SK-N-SH (cell line): ENCODE results near the gene CUBN. TPM values are rescaled to one million over a fixed set of nuclear protein-coding genes. Genes with fewer than 3 reads are reported as not detected.

ENCODE experiments used
- CTCF ChIA-PET: fragments of 300-600, 350-600 bp; formaldehyde crosslinking; extraction: SDS; loops from one replicate; lab custom pipeline; 2021; lab: Yijun Ruan, JAX
- POLR2A ChIA-PET: fragments of 350-600 bp; sonication (Branson Sonifier 250); formaldehyde crosslinking; extraction: SDS; loops from one replicate; lab custom pipeline; 2020; ENCODE audit warnings: antibody characterized with exemption, inconsistent platforms; lab: Yijun Ruan, JAX
- DNase-seq: peaks from one replicate; pipeline ENCODE4 v3.0.0; 2012
- H2AFZ ChIP-seq: fragments of 200-600 bp; sonication (generic); 2 replicates; pipeline ENCODE4 v1.8.1; 2016; ENCODE audit warnings: antibody characterized with exemption, mild to moderate bottlenecking, low read depth
- H3F3A ChIP-seq: fragments of 200-600 bp; sonication (generic); replicated peaks from 2 replicates; pipeline ENCODE3; 2016; ENCODE audit warnings: antibody characterized with exemption, mild to moderate bottlenecking; ENCODE audit not compliant: insufficient read depth
- H3K27ac ChIP-seq, 2 experiments: fragments of 200-500 bp in 1 of 2; fragments of 200-600 bp in 1 of 2; sonication (Bioruptor generic) in 1 of 2; sonication (generic), shearing (Covaris generic) in 1 of 2; 2 replicates each; pipeline versions ENCODE4 v1.5.1 to v1.6.1; 2014 to 2016; ENCODE audit warnings: low read depth in 2 of 2, inconsistent platforms in 1 of 2, low read length in 1 of 2, mild to moderate bottlenecking in 1 of 2, mixed read lengths in 1 of 2
- H3K27me3 ChIP-seq: fragments of 200-600 bp; sonication (generic), shearing (Covaris generic); 2 replicates; pipeline ENCODE4 v1.6.1; 2016; ENCODE audit warnings: mixed run types; ENCODE audit not compliant: insufficient read depth
- H3K36me3 ChIP-seq, 2 experiments: fragments of 200-500 bp in 1 of 2; fragments of 200-600 bp in 1 of 2; sonication (Bioruptor generic) in 1 of 2; sonication (generic) in 1 of 2; replicated peaks in 1 of 2; 2 replicates each; pipeline versions ENCODE3 to v1.5.1; 2014 to 2016; ENCODE audit warnings: low read length in 1 of 2, mild to moderate bottlenecking in 1 of 2; ENCODE audit not compliant: insufficient read depth in 2 of 2, control insufficient read depth in 1 of 2
- H3K4me1 ChIP-seq, 2 experiments: fragments of 200-500 bp in 1 of 2; fragments of 200-600 bp in 1 of 2; sonication (Bioruptor generic) in 1 of 2; sonication (generic), shearing (Covaris generic) in 1 of 2; 2 replicates each; pipeline versions ENCODE4 v1.5.1 to v1.6.1; 2014 to 2016; ENCODE audit warnings: low read depth in 1 of 2, low read length in 1 of 2, mixed run types in 1 of 2; ENCODE audit not compliant: insufficient read depth in 2 of 2, control insufficient read depth in 1 of 2
- H3K4me2 ChIP-seq: fragments of 200-600 bp; sonication (generic), shearing (Covaris generic); 2 replicates; pipeline ENCODE4 v1.6.1; 2017; ENCODE audit warnings: mixed run types
- H3K4me3 ChIP-seq, 2 experiments: fragments of 200-500 bp in 1 of 2; fragments of 200-600 bp in 1 of 2; sonication (Bioruptor generic) in 1 of 2; sonication (generic), shearing (Covaris generic) in 1 of 2; 2 replicates each; pipeline versions ENCODE4 v1.5.1 to v1.8.1; 2014 to 2016; ENCODE audit warnings: low read depth in 2 of 2, inconsistent platforms in 1 of 2, low read length in 1 of 2, mild to moderate bottlenecking in 1 of 2, mixed read lengths in 1 of 2, moderate library complexity in 1 of 2
- H3K79me2 ChIP-seq: fragments of 200-600 bp; sonication (generic); 2 replicates; pipeline ENCODE4 v1.8.1; 2017; ENCODE audit warnings: mild to moderate bottlenecking; ENCODE audit not compliant: insufficient read depth
- H3K9ac ChIP-seq: fragments of 200-600 bp; sonication (generic); 2 replicates; pipeline ENCODE4 v1.6.1; 2017; ENCODE audit warnings: mixed run types
- H3K9me2 ChIP-seq: fragments of 200-600 bp; sonication (generic); 2 replicates; pipeline ENCODE4 v1.6.1; 2017; ENCODE audit warnings: mixed run types
- H3K9me3 ChIP-seq: fragments of 200-600 bp; sonication (generic); 2 replicates; pipeline ENCODE4 v1.6.1; 2017; ENCODE audit warnings: mixed run types, mild to moderate bottlenecking, moderate library complexity
- H4K20me1 ChIP-seq: fragments of 200-600 bp; sonication (generic); 2 replicates; pipeline ENCODE4 v1.6.1; 2017; ENCODE audit warnings: mild to moderate bottlenecking, mixed run types; ENCODE audit not compliant: insufficient read depth
- CHD2 ChIP-seq: fragments of 150-350 bp; IDR thresholded peaks from 2 replicates; pipeline ENCODE4 v1.6.1; 2018; ENCODE audit warnings: low read length; ENCODE audit not compliant: partially characterized antibody
- EZH2phosphoT487 ChIP-seq: fragments of 200-600 bp; sonication (generic); IDR thresholded peaks from 2 replicates; pipeline ENCODE4 v1.6.1; 2017; ENCODE audit warnings: low read depth, mixed run types, mild to moderate bottlenecking, antibody characterized with exemption, moderate library complexity, borderline replicate concordance
- FOXJ3 ChIP-seq: sonication (generic); formaldehyde crosslinking; IDR thresholded peaks from 2 replicates; pipeline ENCODE4 v1.5.1; 2020; ENCODE audit warnings: mild to moderate bottlenecking, missing genetic modification reagents
- FOXM1 ChIP-seq: IDR thresholded peaks from 2 replicates; pipeline ENCODE4 v1.4.0; 2012; ENCODE audit warnings: low read depth, mild to moderate bottlenecking
- GATA2 ChIP-seq: sonication (generic); formaldehyde crosslinking; IDR thresholded peaks from 2 replicates; pipeline ENCODE4 v1.5.0; 2020; ENCODE audit warnings: mild to moderate bottlenecking, missing genetic modification reagents
- JUND ChIP-seq: IDR thresholded peaks from 2 replicates; pipeline ENCODE4 v1.4.0; 2012
- MXI1 ChIP-seq: IDR thresholded peaks from 2 replicates; pipeline ENCODE4 v1.6.1; 2012; ENCODE audit warnings: mild to moderate bottlenecking, low read depth, low read length, improper control_type of control experiment
- NFIC ChIP-seq: IDR thresholded peaks from 2 replicates; pipeline ENCODE4 v1.4.0; 2012; ENCODE audit warnings: borderline replicate concordance
- POLR2AphosphoS5 ChIP-seq: IDR thresholded peaks from 2 replicates; pipeline ENCODE4 v1.6.1; 2012; ENCODE audit warnings: low read depth, low read length
- RCOR1 ChIP-seq: fragments of 150-350 bp; IDR thresholded peaks from 2 replicates; pipeline ENCODE4 v1.6.1; 2017; ENCODE audit warnings: antibody characterized with exemption, low read length
- RFX5 ChIP-seq: IDR thresholded peaks from 2 replicates; pipeline ENCODE4 v1.6.1; 2012; ENCODE audit warnings: mild to moderate bottlenecking, improper control_type of control experiment, low read length
- RXRA ChIP-seq: IDR thresholded peaks from 2 replicates; pipeline ENCODE4 v1.4.0; 2012; ENCODE audit warnings: low read depth, mild to moderate bottlenecking, borderline replicate concordance
- TCF12 ChIP-seq: IDR thresholded peaks from 2 replicates; pipeline ENCODE4 v1.4.0; 2012
- TEAD4 ChIP-seq: IDR thresholded peaks from 2 replicates; pipeline ENCODE4 v1.4.0; 2012; ENCODE audit warnings: mild to moderate bottlenecking, borderline replicate concordance; ENCODE audit not compliant: insufficient read depth
- WGBS: methylation state at CpG from one replicate; pipeline ENCODE4 v1.1.6; 2017; ENCODE audit warnings: low lambda C conversion rate; 5-methylcytosine and 5-hydroxymethylcytosine counted together
- polyA plus RNA-seq, 3 experiments: library from polyadenylated mRNA; depleted of rRNA; stranded (reverse); fragments of >200 nt; gene quantifications; 2 replicates each; pipeline ENCODE4 v1.2.3, GENCODE V29; 2012
- TF ChIP-seq, protein P1 (sequence below): fragments of 150-350 bp; IDR thresholded peaks from 2 replicates; pipeline ENCODE4 v1.6.1; 2016; ENCODE audit warnings: mild to moderate bottlenecking, low read depth, low read length
- TF ChIP-seq, protein P2 (sequence below): IDR thresholded peaks from 2 replicates; pipeline ENCODE4 v1.6.1; 2012; ENCODE audit warnings: mild to moderate bottlenecking, low read depth, low read length, moderate library complexity
- TF ChIP-seq, protein P3 (sequence below): IDR thresholded peaks from 2 replicates; pipeline ENCODE4 v1.4.0; 2012; ENCODE audit warnings: low read depth
- TF ChIP-seq, protein P4 (sequence below): fragments of 150-350 bp; IDR thresholded peaks from 2 replicates; pipeline ENCODE4 v1.6.1; 2017; ENCODE audit warnings: antibody characterized with exemption, low read length, low read depth, borderline replicate concordance

Gene CUBN
- polyA plus RNA-seq, 1 of the 3 experiments (the other 2 are of a cell fraction), result 2.4 TPM

DNA sequence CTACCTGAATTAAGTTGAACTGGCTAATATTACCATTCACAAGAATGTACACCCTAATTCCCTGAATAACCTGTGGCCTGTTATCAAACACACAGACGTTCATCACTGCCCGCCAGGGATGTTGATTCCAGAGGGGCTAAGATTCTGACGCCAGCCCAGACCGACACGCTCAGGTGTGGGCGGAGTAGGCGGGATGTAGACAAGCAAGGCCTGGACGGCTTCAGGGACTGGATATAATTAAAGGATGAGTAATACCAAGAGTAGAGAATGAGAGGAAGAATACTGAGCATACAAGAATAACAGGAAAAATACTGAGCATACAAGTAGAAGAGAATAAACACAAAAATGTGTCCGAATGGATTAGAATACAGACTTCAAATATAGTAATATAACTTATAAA is 29.0 kb downstream of the CUBN start:
- WGBS, result 82% methylated on average over 9 of the region's 9 CpGs
- Histone ChIP-seq H3K9me2 (no peaks in the 10 kb centered on the region), H4K20me1 (no peaks in the 10 kb centered on the region), H3K9me3 (peaks cover 17% of the 10 kb centered on the region), H3F3A (peaks cover 4% of the 10 kb centered on the region), H3K4me1 (no peaks in the 10 kb centered on the region; a peak in 1 of 4 replicates), H3K4me2 (no peak overlapping the region), H3K9ac (no peak overlapping the region), H3K79me2 (no peaks in the 10 kb centered on the region)
- POLR2A ChIA-PET, result no interaction called here
- TF ChIP-seq TCF12, result peak; percentile 30; the same call in 1 of the 2 replicates
- TF ChIP-seq EZH2phosphoT487, result no peak
- no peak for TF ChIP-seq NFIC
- no peak for TF ChIP-seq GATA2 (CRISPR knock-in tag)
- TF ChIP-seq, protein P1, sequence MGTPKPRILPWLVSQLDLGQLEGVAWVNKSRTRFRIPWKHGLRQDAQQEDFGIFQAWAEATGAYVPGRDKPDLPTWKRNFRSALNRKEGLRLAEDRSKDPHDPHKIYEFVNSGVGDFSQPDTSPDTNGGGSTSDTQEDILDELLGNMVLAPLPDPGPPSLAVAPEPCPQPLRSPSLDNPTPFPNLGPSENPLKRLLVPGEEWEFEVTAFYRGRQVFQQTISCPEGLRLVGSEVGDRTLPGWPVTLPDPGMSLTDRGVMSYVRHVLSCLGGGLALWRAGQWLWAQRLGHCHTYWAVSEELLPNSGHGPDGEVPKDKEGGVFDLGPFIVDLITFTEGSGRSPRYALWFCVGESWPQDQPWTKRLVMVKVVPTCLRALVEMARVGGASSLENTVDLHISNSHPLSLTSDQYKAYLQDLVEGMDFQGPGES, result no peak
- TF ChIP-seq, all 33 proteins: peak for 1
- Histone ChIP-seq H3K27ac (no peak overlapping the region), H2AFZ (no peak overlapping the region), H3K27me3 (no peaks in the 10 kb centered on the region), H3K4me3 (no peak overlapping the region), H3K36me3 (peaks cover 0 to 6% of the 10 kb centered on the region in 2 experiments)
- DNase-seq, result no peak
- CTCF ChIA-PET, result no interaction called here

DNA sequence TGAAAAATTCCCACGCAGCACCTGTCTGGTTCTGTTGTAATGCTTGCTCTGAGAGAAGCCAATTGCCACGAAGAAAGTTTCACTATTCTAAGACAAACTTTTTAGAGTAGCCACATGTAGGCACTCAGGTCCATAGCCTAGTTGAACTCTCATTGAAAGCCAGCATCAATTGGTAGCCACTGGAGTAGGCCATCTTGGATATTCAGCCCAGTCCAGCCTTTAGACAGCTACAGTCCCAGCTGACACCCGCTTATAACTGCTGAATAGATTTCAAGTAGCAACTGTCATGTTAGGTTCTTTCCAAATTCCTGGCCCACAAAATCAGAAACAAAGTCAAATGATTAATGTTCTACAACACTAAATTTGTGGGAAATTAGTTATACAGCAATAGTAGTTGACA is 31.6 kb downstream of the CUBN start:
- TF ChIP-seq TCF12 (no peak), JUND (no peak), RXRA (no peak), POLR2AphosphoS5 (no peak), MXI1 (no peak), TEAD4 (no peak), FOXJ3 (CRISPR knock-in tag) (no peak), GATA2 (CRISPR knock-in tag) (no peak), EZH2phosphoT487 (no peak), CHD2 (no peak), RFX5 (no peak), RCOR1 (no peak), FOXM1 (no peak)
- TF ChIP-seq, protein P2, sequence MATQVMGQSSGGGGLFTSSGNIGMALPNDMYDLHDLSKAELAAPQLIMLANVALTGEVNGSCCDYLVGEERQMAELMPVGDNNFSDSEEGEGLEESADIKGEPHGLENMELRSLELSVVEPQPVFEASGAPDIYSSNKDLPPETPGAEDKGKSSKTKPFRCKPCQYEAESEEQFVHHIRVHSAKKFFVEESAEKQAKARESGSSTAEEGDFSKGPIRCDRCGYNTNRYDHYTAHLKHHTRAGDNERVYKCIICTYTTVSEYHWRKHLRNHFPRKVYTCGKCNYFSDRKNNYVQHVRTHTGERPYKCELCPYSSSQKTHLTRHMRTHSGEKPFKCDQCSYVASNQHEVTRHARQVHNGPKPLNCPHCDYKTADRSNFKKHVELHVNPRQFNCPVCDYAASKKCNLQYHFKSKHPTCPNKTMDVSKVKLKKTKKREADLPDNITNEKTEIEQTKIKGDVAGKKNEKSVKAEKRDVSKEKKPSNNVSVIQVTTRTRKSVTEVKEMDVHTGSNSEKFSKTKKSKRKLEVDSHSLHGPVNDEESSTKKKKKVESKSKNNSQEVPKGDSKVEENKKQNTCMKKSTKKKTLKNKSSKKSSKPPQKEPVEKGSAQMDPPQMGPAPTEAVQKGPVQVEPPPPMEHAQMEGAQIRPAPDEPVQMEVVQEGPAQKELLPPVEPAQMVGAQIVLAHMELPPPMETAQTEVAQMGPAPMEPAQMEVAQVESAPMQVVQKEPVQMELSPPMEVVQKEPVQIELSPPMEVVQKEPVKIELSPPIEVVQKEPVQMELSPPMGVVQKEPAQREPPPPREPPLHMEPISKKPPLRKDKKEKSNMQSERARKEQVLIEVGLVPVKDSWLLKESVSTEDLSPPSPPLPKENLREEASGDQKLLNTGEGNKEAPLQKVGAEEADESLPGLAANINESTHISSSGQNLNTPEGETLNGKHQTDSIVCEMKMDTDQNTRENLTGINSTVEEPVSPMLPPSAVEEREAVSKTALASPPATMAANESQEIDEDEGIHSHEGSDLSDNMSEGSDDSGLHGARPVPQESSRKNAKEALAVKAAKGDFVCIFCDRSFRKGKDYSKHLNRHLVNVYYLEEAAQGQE, result no peak
- TF ChIP-seq, protein P3, sequence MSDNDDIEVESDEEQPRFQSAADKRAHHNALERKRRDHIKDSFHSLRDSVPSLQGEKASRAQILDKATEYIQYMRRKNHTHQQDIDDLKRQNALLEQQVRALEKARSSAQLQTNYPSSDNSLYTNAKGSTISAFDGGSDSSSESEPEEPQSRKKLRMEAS, result no peak
- TF ChIP-seq, protein P4, sequence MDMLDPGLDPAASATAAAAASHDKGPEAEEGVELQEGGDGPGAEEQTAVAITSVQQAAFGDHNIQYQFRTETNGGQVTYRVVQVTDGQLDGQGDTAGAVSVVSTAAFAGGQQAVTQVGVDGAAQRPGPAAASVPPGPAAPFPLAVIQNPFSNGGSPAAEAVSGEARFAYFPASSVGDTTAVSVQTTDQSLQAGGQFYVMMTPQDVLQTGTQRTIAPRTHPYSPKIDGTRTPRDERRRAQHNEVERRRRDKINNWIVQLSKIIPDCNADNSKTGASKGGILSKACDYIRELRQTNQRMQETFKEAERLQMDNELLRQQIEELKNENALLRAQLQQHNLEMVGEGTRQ, result no peak
- TF ChIP-seq, all 33 proteins: peak for 0
- no peaks in the 10 kb centered on the region for H3K27me3 ChIP-seq
- H3K4me3 ChIP-seq, result no peak overlapping the region
- H3K4me2 ChIP-seq, result no peak overlapping the region
- H3K9me2 ChIP-seq, result no peaks in the 10 kb centered on the region
- POLR2A ChIA-PET, result no interaction called here
- H3K79me2 ChIP-seq, result no peaks in the 10 kb centered on the region
- peaks cover 0 to under 1% of the 10 kb centered on the region in 2 experiments; a peak in 2 of 4 replicates for H3K4me1 ChIP-seq
- peaks cover 0 to 11% of the 10 kb centered on the region in 2 experiments for H3K36me3 ChIP-seq
- no peak overlapping the region for H2AFZ ChIP-seq
- no peaks in the 10 kb centered on the region for H3F3A ChIP-seq
- no peak overlapping the region for H3K9ac ChIP-seq
- no peaks in the 10 kb centered on the region for H4K20me1 ChIP-seq
- CTCF ChIA-PET, result no interaction called here
- WGBS, result 96% methylated on average over 3 of the region's 3 CpGs
- no peak overlapping the region for H3K27ac ChIP-seq
- H3K9me3 ChIP-seq, result peaks cover 27% of the 10 kb centered on the region
- no peak for DNase-seq
